ENCODE measurements around the gene ELMO1. TPM values are rescaled to one million over a fixed set of nuclear protein-coding genes. Genes with fewer than 3 reads are reported as not detected.

ELMO1 gene
- total RNA-seq, 1 experiment from 2014 or later = 7.8 TPM

- Mint-ChIP-seq H3K27ac (no peak overlapping the region), H3K27me3 (ENCODE audit: low read depth) (no peaks in the 10 kb centered on the region), H3K36me3 (ENCODE audit: insufficient read depth in 1 of 3, low read depth in 3 of 3) (peaks cover 0 to 2% (median 0%) of the 10 kb centered on the region in 3 experiments; a peak in 1 of 7 replicates), H3K4me1 (peaks cover 9 to 30% of the 10 kb centered on the region in 2 experiments), H3K4me3 (no peak overlapping the region), H3K9me3 (no peaks in the 10 kb centered on the region)
- H3K4me2 ChIP-seq (ENCODE audit: insufficient read depth, insufficient read length, low read length) = no peak overlapping the region
- H3K23me2 ChIP-seq (ENCODE audit: insufficient read length, low read depth, low read length, poor library complexity, severe bottlenecking) = no peaks in the 10 kb centered on the region
- H4K91ac ChIP-seq (ENCODE audit: insufficient read length, low read depth, low read length) = no peak overlapping the region
- no peak overlapping the region for H3K23ac ChIP-seq (ENCODE audit: insufficient read length, low read depth, low read length)
- H3K4me1 ChIP-seq (ENCODE audit: insufficient read depth, low read length) = no peaks in the 10 kb centered on the region
- no peak overlapping the region for H3T11ph ChIP-seq (ENCODE audit: low read length)
- WGBS (ENCODE audit: extremely low coverage, insufficient read length, low lambda C conversion rate) = no CpG with 5 or more reads among the region's 4 CpGs
- H3K18ac ChIP-seq (ENCODE audit: insufficient read length, low read depth, low read length) = no peak overlapping the region
- no peak for DNase-seq
- H3K79me1 ChIP-seq (ENCODE audit: insufficient read depth, low read depth, low read length, poor library complexity, severe bottlenecking) = no peaks in the 10 kb centered on the region
- H2BK5ac ChIP-seq (ENCODE audit: insufficient read length, low read length) = no peak overlapping the region
- no peak overlapping the region for H4K8ac ChIP-seq (replicated peaks; ENCODE audit: insufficient read length, low read depth, low read length)
- no peak overlapping the region for H2BK120ac ChIP-seq (ENCODE audit: low read depth, low read length, poor library complexity, severe bottlenecking)
- H4K5ac ChIP-seq (ENCODE audit: insufficient read length, low read depth, low read length) = no peak overlapping the region
- H2AK5ac ChIP-seq (ENCODE audit: insufficient read length, low read length) = no peak overlapping the region
- H2AFZ ChIP-seq (ENCODE audit: low read length) = no peak overlapping the region
- H3K79me2 ChIP-seq (ENCODE audit: insufficient read depth, low read length) = no peaks in the 10 kb centered on the region
- H3K9me3 ChIP-seq (ENCODE audit: control insufficient read depth, low read depth, low read length) = no peaks in the 10 kb centered on the region
- no peak overlapping the region for H2BK15ac ChIP-seq (ENCODE audit: low read depth, low read length)
- no peak overlapping the region for H3K4ac ChIP-seq (ENCODE audit: low read depth, low read length)
- no peaks in the 10 kb centered on the region for H4K20me1 ChIP-seq (ENCODE audit: control insufficient read depth, insufficient read depth, insufficient read length)
- no peaks in the 10 kb centered on the region for H3K27me3 ChIP-seq (ENCODE audit: insufficient read depth, low read length)
- H3K27ac ChIP-seq (ENCODE audit: insufficient read length, low read depth, low read length) = no peak overlapping the region
- H3K9ac ChIP-seq (ENCODE audit: extremely low read depth, insufficient read length, low read length) = no peak overlapping the region
- H3K56ac ChIP-seq (ENCODE audit: insufficient read length, low read depth, low read length) = no peak overlapping the region
- no peak overlapping the region for H3K14ac ChIP-seq (ENCODE audit: insufficient read depth, low read length)
- no peak overlapping the region for H2BK12ac ChIP-seq (ENCODE audit: insufficient read length, low read depth, low read length)
- TF ChIP-seq CTCF (conservative IDR thresholded peaks at IDR 0.05) = no peak
- no peak overlapping the region for H2BK20ac ChIP-seq (ENCODE audit: low read depth, low read length, poor library complexity, severe bottlenecking)
Measured at GRCh38 chr7:37348982-37349381, 99.7 kb downstream of the ELMO1 start.
